Gastroesophageal sphincter (tissue), 4 donors: Measurements from ENCODE around the gene UPK2. TPM values are rescaled to one million over a fixed set of nuclear protein-coding genes. Genes with fewer than 3 reads are reported as not detected.
"Not testable (repeated sequence)": the region's sequence is repeated elsewhere in the genome, so short reads cannot be mapped to it uniquely, and the experiment has no call there.

Experiments
- ATAC-seq: fragments of 150-250 bp; one replicate; pipeline ENCODE4 v1.9.1; 2016; ENCODE audit warnings: mild to moderate bottlenecking, moderate library complexity
- H3K27ac ChIP-seq, 4 donors: fragments of 200-600 bp; sonication (generic) in 3 of 4; 1 replicate in 3 of 4; 2 replicates in 1 of 4; pipeline ENCODE4 v1.5.1; 2016 to 2019
- H3K27me3 ChIP-seq: fragments of 200-600 bp; sonication (generic); one replicate; pipeline ENCODE4 v1.5.1; 2019
- H3K36me3 ChIP-seq, 2 donors: fragments of 200-600 bp; sonication (generic); one replicate each; pipeline ENCODE4 v1.5.1; 2019; ENCODE audit warnings: control low read depth in 1 of 2
- H3K4me1 ChIP-seq, 3 donors: fragments of 200-600 bp; sonication (generic); 1 replicate in 2 of 3; 2 replicates in 1 of 3; pipeline ENCODE4 v1.5.1; 2016 to 2019; ENCODE audit warnings: control low read depth in 2 of 3
- H3K4me3 ChIP-seq, 2 donors: fragments of 200-600 bp; sonication (generic); one replicate each; pipeline ENCODE4 v1.5.1; 2019; ENCODE audit warnings: mild to moderate bottlenecking in 1 of 2, moderate library complexity in 1 of 2
- H3K9me3 ChIP-seq, 3 donors: fragments of 200-600 bp; sonication (generic); one replicate each; pipeline ENCODE4 v1.5.1; 2017 to 2019; ENCODE audit warnings: control low read depth in 2 of 3
- EP300 ChIP-seq: sonication (generic); formaldehyde crosslinking; IDR thresholded peaks from one replicate; pipeline ENCODE4 v1.6.1; 2017; ENCODE audit warnings: antibody characterized with exemption, mild to moderate bottlenecking
- POLR2A ChIP-seq, 2 donors: fragments of 450-650 bp; IDR thresholded peaks; one replicate each; pipeline ENCODE4 v1.6.1; 2017; ENCODE audit warnings: antibody characterized with exemption in 2 of 2, mild to moderate bottlenecking in 2 of 2, moderate library complexity in 1 of 2
- POLR2AphosphoS5 ChIP-seq: sonication (generic); formaldehyde crosslinking; IDR thresholded peaks from one replicate; pipeline ENCODE4 v1.6.1; 2017; ENCODE audit warnings: antibody characterized with exemption
- WGBS, 2 donors: methylation state at CpG; one replicate each; pipeline ENCODE4 v1.1.5; 2018; ENCODE audit warnings: low coverage in 1 of 2; 5-methylcytosine and 5-hydroxymethylcytosine counted together
- total RNA-seq, 4 donors: library from RNA; depleted of rRNA; stranded (reverse); fragments of >200 nt; gene quantifications; one replicate each; pipeline ENCODE4 v1.1.0, GENCODE V29; 2016
- TF ChIP-seq, protein P1 (sequence below), 4 experiments: fragments of 200-600 bp in 2 of 4; fragments of 450-650 bp in 2 of 4; sonication (generic) in 1 of 4; IDR thresholded peaks; one replicate each; pipeline ENCODE4 v1.5.1; 2017 to 2019; ENCODE audit warnings: antibody characterized with exemption in 4 of 4, mild to moderate bottlenecking in 2 of 4, moderate library complexity in 2 of 4

UPK2 gene
- total RNA-seq, 4 donors from 2014 or later = not detected

GRCh38 chr11:118957549-118957948, 1.5 kb downstream of the UPK2 start:
- 71 to 75% methylated on average over 6 to 10 of the region's 11 CpGs for WGBS, 2 donors
- H3K36me3 ChIP-seq = no peaks in the 10 kb centered on the region
- no peak for ATAC-seq
- H3K27ac ChIP-seq = no peak overlapping the region
- peaks cover 0 to 8% (median 0%) of the 10 kb centered on the region in 3 donors for H3K4me1 ChIP-seq
- H3K4me3 ChIP-seq = no peak overlapping the region
- TF ChIP-seq POLR2A (IDR thresholded peaks at IDR 0.05) (no peak), POLR2AphosphoS5 (no peak), EP300 (no peak)
- TF ChIP-seq, protein P1, sequence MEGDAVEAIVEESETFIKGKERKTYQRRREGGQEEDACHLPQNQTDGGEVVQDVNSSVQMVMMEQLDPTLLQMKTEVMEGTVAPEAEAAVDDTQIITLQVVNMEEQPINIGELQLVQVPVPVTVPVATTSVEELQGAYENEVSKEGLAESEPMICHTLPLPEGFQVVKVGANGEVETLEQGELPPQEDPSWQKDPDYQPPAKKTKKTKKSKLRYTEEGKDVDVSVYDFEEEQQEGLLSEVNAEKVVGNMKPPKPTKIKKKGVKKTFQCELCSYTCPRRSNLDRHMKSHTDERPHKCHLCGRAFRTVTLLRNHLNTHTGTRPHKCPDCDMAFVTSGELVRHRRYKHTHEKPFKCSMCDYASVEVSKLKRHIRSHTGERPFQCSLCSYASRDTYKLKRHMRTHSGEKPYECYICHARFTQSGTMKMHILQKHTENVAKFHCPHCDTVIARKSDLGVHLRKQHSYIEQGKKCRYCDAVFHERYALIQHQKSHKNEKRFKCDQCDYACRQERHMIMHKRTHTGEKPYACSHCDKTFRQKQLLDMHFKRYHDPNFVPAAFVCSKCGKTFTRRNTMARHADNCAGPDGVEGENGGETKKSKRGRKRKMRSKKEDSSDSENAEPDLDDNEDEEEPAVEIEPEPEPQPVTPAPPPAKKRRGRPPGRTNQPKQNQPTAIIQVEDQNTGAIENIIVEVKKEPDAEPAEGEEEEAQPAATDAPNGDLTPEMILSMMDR (IDR thresholded peaks at IDR 0.05) = no peak
- no peaks in the 10 kb centered on the region for H3K9me3 ChIP-seq
- peaks cover 15% of the 10 kb centered on the region for H3K27me3 ChIP-seq

DNA sequence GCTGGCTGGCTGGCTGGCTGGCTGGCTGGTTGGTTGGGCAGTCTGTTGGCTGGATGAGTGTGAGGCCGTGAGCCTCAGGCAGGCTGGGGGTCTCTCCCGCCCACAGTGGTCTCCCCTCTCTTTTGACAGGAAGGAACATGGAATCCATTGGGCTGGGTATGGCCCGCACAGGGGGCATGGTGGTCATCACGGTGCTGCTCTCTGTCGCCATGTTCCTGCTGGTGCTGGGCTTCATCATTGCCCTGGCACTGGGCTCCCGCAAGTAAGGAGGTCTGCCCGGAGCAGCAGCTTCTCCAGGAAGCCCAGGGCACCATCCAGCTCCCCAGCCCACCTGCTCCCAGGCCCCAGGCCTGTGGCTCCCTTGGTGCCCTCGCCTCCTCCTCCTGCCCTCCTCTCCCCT, 1.9 kb downstream of the UPK2 start:
- 89 to 97% methylated on average over 1 to 6 of the region's 8 CpGs for WGBS, 2 donors
- H3K4me1 ChIP-seq = peaks cover 0 to 8% (median 0%) of the 10 kb centered on the region in 3 donors
- no peaks in the 10 kb centered on the region for H3K9me3 ChIP-seq
- H3K4me3 ChIP-seq = no peak overlapping the region
- peaks cover 15% of the 10 kb centered on the region for H3K27me3 ChIP-seq
- no peak for ATAC-seq
- TF ChIP-seq POLR2AphosphoS5 (no peak), EP300 (no peak), POLR2A (IDR thresholded peaks at IDR 0.05) (no peak)
- TF ChIP-seq, protein P1 (IDR thresholded peaks at IDR 0.05) = no peak
- no peak overlapping the region for H3K27ac ChIP-seq
- H3K36me3 ChIP-seq = no peaks in the 10 kb centered on the region

GRCh38 chr11:118958577-118958976, 2.5 kb downstream of the UPK2 start:
- WGBS, 2 donors = 83 to 100% methylated on average over 1 of the region's 2 CpGs
- Histone ChIP-seq H3K4me1 (peaks cover 0 to 8% (median 0%) of the 10 kb centered on the region in 3 donors), H3K36me3 (no peaks in the 10 kb centered on the region), H3K27me3 (peaks cover 10% of the 10 kb centered on the region), H3K9me3 (no peaks in the 10 kb centered on the region), H3K27ac (no peak overlapping the region), H3K4me3 (no peak overlapping the region)
- TF ChIP-seq, protein P1 (IDR thresholded peaks at IDR 0.05) = no peak
- no peak for TF ChIP-seq EP300
- no peak for TF ChIP-seq POLR2A (IDR thresholded peaks at IDR 0.05)
- no peak for ATAC-seq

DNA sequence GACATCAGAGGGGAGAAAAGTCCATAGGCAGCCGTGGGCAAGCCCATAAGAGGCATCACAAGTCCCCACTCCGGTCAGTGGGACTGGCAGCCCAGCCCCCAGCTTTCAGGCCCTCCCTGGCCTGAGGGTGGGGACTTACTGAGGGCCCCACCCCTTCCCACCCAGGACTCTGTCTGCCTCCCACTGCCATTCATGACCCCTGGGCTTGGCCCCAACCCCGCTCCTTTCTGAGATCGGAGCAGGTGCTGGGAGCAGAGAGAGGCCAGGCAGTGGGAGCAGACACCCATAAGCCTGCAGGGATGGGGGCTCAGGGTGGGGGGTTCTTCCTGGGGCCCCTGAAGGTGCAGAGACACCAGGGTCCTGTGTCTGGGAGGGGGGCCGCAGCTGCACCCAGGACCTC, 5.1 kb downstream of the UPK2 start:
- WGBS, 2 donors = no CpG with 5 or more reads among the region's 5 CpGs
- Histone ChIP-seq H3K4me3 (no peak overlapping the region), H3K4me1 (peaks cover 0 to 7% (median 0%) of the 10 kb centered on the region in 3 donors), H3K36me3 (no peaks in the 10 kb centered on the region), H3K9me3 (no peaks in the 10 kb centered on the region), H3K27me3 (peaks cover 12% of the 10 kb centered on the region), H3K27ac (no peak overlapping the region)
- ATAC-seq = no peak
- TF ChIP-seq, protein P1 (IDR thresholded peaks at IDR 0.05) = no peak
- TF ChIP-seq EP300 (no peak), POLR2AphosphoS5 (no peak), POLR2A (IDR thresholded peaks at IDR 0.05) (no peak)

DNA sequence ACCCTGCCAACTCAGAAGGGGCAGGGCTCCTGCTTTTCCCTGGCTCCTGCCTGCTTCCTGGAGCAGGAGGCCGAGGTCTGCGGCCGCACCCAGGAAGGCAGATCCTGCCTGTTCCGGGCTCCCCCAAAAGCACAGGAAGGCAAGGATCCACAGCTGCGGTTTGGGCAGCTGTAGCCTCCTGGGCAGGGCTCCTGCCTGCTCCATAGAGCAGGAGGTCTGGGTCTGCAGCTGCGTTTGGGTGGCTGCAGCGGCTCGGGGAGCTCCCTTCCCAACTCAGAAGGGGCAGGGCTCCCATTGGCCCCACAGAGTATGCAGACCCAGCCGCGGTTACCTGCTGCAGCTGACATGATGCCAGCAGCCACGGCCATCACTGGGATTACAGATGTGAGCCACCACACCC, 5.5 kb downstream of the UPK2 start:
- Histone ChIP-seq H3K27ac (no peak overlapping the region), H3K4me3 (no peak overlapping the region), H3K27me3 (peaks cover 11% of the 10 kb centered on the region), H3K4me1 (peaks cover 0 to 3% (median 0%) of the 10 kb centered on the region in 3 donors), H3K36me3 (no peaks in the 10 kb centered on the region), H3K9me3 (no peaks in the 10 kb centered on the region)
- TF ChIP-seq POLR2A (IDR thresholded peaks at IDR 0.05) = no peak
- TF ChIP-seq, protein P1 (IDR thresholded peaks at IDR 0.05) = no peak
- no peak for TF ChIP-seq EP300
- no peak for TF ChIP-seq POLR2AphosphoS5
- ATAC-seq = no peak
- 0% methylated on average over 1 of the region's 11 CpGs; no CpG with 5 or more reads in 1 of the 2 donors for WGBS, 2 donors

GRCh38 chr11:118969508-118969907, 13.4 kb downstream of the UPK2 start:
- H3K9me3 ChIP-seq, H3K36me3 ChIP-seq, H3K4me1 ChIP-seq, H3K27ac ChIP-seq, ATAC-seq, H3K4me3 ChIP-seq: not testable (repeated sequence)
- peaks cover 28% of the 10 kb centered on the region for H3K27me3 ChIP-seq
- 97 to 100% methylated on average over 1 to 2 of the region's 2 CpGs for WGBS, 2 donors
